K562 (cell line): ENCODE measurements around the gene C2orf69. TPM values are rescaled to one million over a fixed set of nuclear protein-coding genes. Genes with fewer than 3 reads are reported as not detected.

Experiments used
- ATAC-seq: fragments of 200-7000 bp; cut with Tn5 transposase; 3 replicates; pipeline ENCODE4 v1.9.1; 2020; ENCODE audit warnings: moderate library complexity
- BruUV-seq: library from RNA; stranded (reverse); fragments of 400-500 nt; replicated peaks from 2 replicates; lab custom pipeline; 2021; lab: Mats Ljungman, UMichigan
- CTCF ChIA-PET: fragments of 300-600 bp; formaldehyde crosslinking; extraction: SDS; loops from one replicate; lab custom pipeline; 2021; ENCODE audit warnings: low intra/inter-chr PET ratio; lab: Yijun Ruan, JAX
- POLR2A ChIA-PET: fragments of 300-600, 350-650 bp; sonication (Branson Sonifier 250); formaldehyde crosslinking; extraction: SDS; loops from one replicate; lab custom pipeline; 2021; ENCODE audit warnings: antibody characterized with exemption, inconsistent platforms; lab: Yijun Ruan, JAX
- DNase-seq, 4 experiments: peaks; one replicate each; pipeline versions ENCODE4 v3.0.0 to v3.0.0-alpha.2; 2011 to 2018; ENCODE audit warnings: low spot score in 3 of 4, mixed read lengths in 3 of 4; ENCODE audit errors: extremely low read depth in 1 of 4
- FAIRE-seq: peaks from 2 replicates; lab custom pipeline; 2011; peaks lifted over from hg19 to GRCh38; lab: Jason Lieb, UNC
- H2AFZ ChIP-seq: 2 replicates; pipeline ENCODE4 v1.6.0; 2011; ENCODE audit warnings: low read depth, low read length, control low read depth, inconsistent platforms
- H3K27ac ChIP-seq: fragments of 200-600 bp; 3 replicates; pipeline ENCODE4 v1.8.0; 2011; ENCODE audit warnings: low read depth, mild to moderate bottlenecking, control low read depth, inconsistent platforms, low read length, moderate library complexity, mixed read lengths; ENCODE audit errors: extremely low read depth
- H3K27me3 ChIP-seq, 2 experiments: fragments of 300-600 bp in 1 of 2; 2 replicates in 1 of 2; 3 replicates in 1 of 2; pipeline versions ENCODE4 v1.6.0 to v1.8.0; 2011; ENCODE audit warnings: inconsistent platforms in 2 of 2, low read length in 2 of 2, mild to moderate bottlenecking in 1 of 2, mixed read lengths in 1 of 2, moderate library complexity in 1 of 2; ENCODE audit not compliant: control insufficient read depth in 2 of 2, insufficient read depth in 2 of 2
- H3K36me3 ChIP-seq: fragments of 300-600 bp; 3 replicates; pipeline ENCODE4 v1.8.0; 2011; ENCODE audit warnings: mild to moderate bottlenecking, low read length, inconsistent platforms; ENCODE audit not compliant: control insufficient read depth, insufficient read depth
- H3K4me1 ChIP-seq, 2 experiments: fragments of 200-600 bp in 1 of 2; replicated peaks in 1 of 2; 2 replicates in 1 of 2; 3 replicates in 1 of 2; pipeline versions ENCODE4 v1.5.1 to v1.8.0; 2011; ENCODE audit warnings: inconsistent platforms in 2 of 2, low read length in 2 of 2, mild to moderate bottlenecking in 1 of 2, mixed read lengths in 1 of 2, moderate library complexity in 1 of 2; ENCODE audit not compliant: control insufficient read depth in 2 of 2, insufficient read depth in 2 of 2
- H3K4me2 ChIP-seq: 2 replicates; pipeline ENCODE4 v1.6.1; 2011; ENCODE audit warnings: low read length, control low read depth, inconsistent platforms, mixed read lengths; ENCODE audit not compliant: insufficient read depth
- H3K4me3 ChIP-seq: fragments of 200-600 bp; sonication (generic), shearing (Covaris generic); 2 replicates; pipeline ENCODE4 v1.5.1; 2016; ENCODE audit warnings: control low read depth, inconsistent platforms
- H3K79me2 ChIP-seq: fragments of 200-600 bp; 3 replicates; pipeline ENCODE4 v1.8.0; 2011; ENCODE audit warnings: low read length, inconsistent platforms; ENCODE audit not compliant: control insufficient read depth, insufficient read depth
- H3K9ac ChIP-seq, 2 experiments: 2 replicates each; pipeline versions ENCODE4 v1.6.0 to v1.6.1; 2011; ENCODE audit warnings: low read depth in 2 of 2, low read length in 2 of 2, control low read depth in 1 of 2, inconsistent platforms in 1 of 2, mild to moderate bottlenecking in 1 of 2, mixed read lengths in 1 of 2; ENCODE audit not compliant: insufficient read depth in 1 of 2
- H3K9me1 ChIP-seq: one replicate; pipeline ENCODE4 v1.6.0; 2011; ENCODE audit warnings: inconsistent platforms, mild to moderate bottlenecking, low read length, moderate library complexity; ENCODE audit not compliant: control insufficient read depth, insufficient read depth
- H3K9me3 ChIP-seq: replicated peaks from 2 replicates; pipeline ENCODE4 v1.5.1; 2011; ENCODE audit warnings: low read depth, low read length, inconsistent platforms; ENCODE audit not compliant: control insufficient read depth, insufficient read depth
- H4K20me1 ChIP-seq: replicated peaks from 2 replicates; pipeline ENCODE4 v1.6.1; 2011; ENCODE audit warnings: low read length, inconsistent platforms, mixed read lengths; ENCODE audit not compliant: control insufficient read depth, insufficient read depth
- CREB3L1 ChIP-seq: fragments of 450-650 bp; IDR thresholded peaks from 2 replicates; pipeline ENCODE4 v1.6.1; 2014; ENCODE audit warnings: low read depth, mild to moderate bottlenecking, moderate library complexity, borderline replicate concordance
- KDM4B ChIP-seq, 2 experiments: fragments of 450-650 bp in 1 of 2; sonication (generic) in 1 of 2; IDR thresholded peaks; 2 replicates each; pipeline ENCODE4 v1.6.1; 2016 to 2017; ENCODE audit warnings: borderline replicate concordance in 2 of 2, antibody characterized with exemption in 1 of 2, low read depth in 1 of 2, mild to moderate bottlenecking in 1 of 2
- MLLT1 ChIP-seq, 2 experiments: fragments of 450-650 bp; IDR thresholded peaks; 2 replicates each; pipeline ENCODE4 v1.6.1; 2016
- PHF21A ChIP-seq: fragments of 450-650 bp; IDR thresholded peaks from 2 replicates; pipeline ENCODE4 v1.6.1; 2017; ENCODE audit warnings: low read depth, borderline replicate concordance
- RBM14 ChIP-seq: fragments of 200-400 bp; formaldehyde crosslinking; IDR thresholded peaks from 2 replicates; pipeline ENCODE4 v1.6.1; 2018; ENCODE audit warnings: low read depth, mild to moderate bottlenecking, low read length, moderate library complexity, borderline replicate concordance; ENCODE audit not compliant: insufficient read depth
- RNF2 ChIP-seq: sonication (generic); IDR thresholded peaks from 2 replicates; pipeline ENCODE4 v1.6.1; 2016
- TCF7 ChIP-seq: sonication (generic); IDR thresholded peaks from 2 replicates; pipeline ENCODE4 v1.6.1; 2016; ENCODE audit warnings: antibody characterized with exemption, borderline replicate concordance
- ZHX1 ChIP-seq: fragments of 150-350 bp; conservative IDR thresholded peaks from 2 replicates; pipeline ENCODE4 v1.6.1; 2014; ENCODE audit warnings: low read length
- ZNF316 ChIP-seq: fragments of 450-650 bp; IDR thresholded peaks from 2 replicates; pipeline ENCODE4 v1.6.1; 2016
- ZNF668 ChIP-seq: fragments of 250-450 bp; sonication (Bioruptor Pico); IDR thresholded peaks from 2 replicates; pipeline ENCODE4 v1.8.0; 2022; ENCODE audit warnings: mild to moderate bottlenecking, inconsistent platforms
- ZNF764 ChIP-seq: fragments of 250-450 bp; sonication (Bioruptor Pico); IDR thresholded peaks from 2 replicates; pipeline ENCODE4 v1.4.0; 2020; ENCODE audit warnings: low read depth, mild to moderate bottlenecking, moderate library complexity
- WGBS: fragments of 100-300 bp; shearing (Covaris generic); methylation state at CpG from one replicate; pipeline ENCODE4 v1.1.6; 2016; ENCODE audit warnings: low coverage, mixed read lengths; ENCODE audit not compliant: insufficient coverage; ENCODE audit errors: missing lambda C conversion rate; 5-methylcytosine and 5-hydroxymethylcytosine counted together
- in situ Hi-C: fragments of 300-500 bp; cut with MboI; formaldehyde crosslinking; loops from 4 replicates; pipeline ENCODE4 v1.15.0; 2018; ENCODE audit warnings: inconsistent platforms, mixed read lengths
- intact Hi-C: fragments of 100-400 bp; cut with micrococcal nuclease; formaldehyde crosslinking; loops from 2 replicates; pipeline ENCODE4 v1.14.2; 2022
- polyA plus RNA-seq, 8 experiments: library from polyadenylated mRNA; depleted of rRNA in 4 of 8; stranded (reverse) in 5 of 8; unstranded in 3 of 8; fragments of >200 nt; fragmentation: Nextera tagmentation in 2 of 8; fragmentation: Illumina TruSeq in 1 of 8; extraction: Ambion mirVana in 2 of 8; extraction: Trizol in 1 of 8; gene quantifications; 2 replicates each; pipeline versions ENCODE4 v1.2.1 to v1.2.3, GENCODE V29; 2011 to 2014; ENCODE audit warnings: inconsistent platforms in 1 of 8, missing spikeins in 1 of 8
- total RNA-seq, 7 experiments: library from RNA; depleted of rRNA in 6 of 7; stranded (reverse); fragments of >200 nt in 6 of 7; fragmentation: Illumina TruSeq in 2 of 7; extraction: Trizol in 2 of 7; gene quantifications; 2 replicates each; pipeline versions ENCODE4 v1.2.1 to v1.2.3, GENCODE V29; 2011 to 2021; ENCODE audit warnings: low replicate concordance in 1 of 7

The C2orf69 gene
- total and polyA plus RNA-seq, 9 of the 15 experiments (the other 6 are each of a cell fraction or from before 2014, with no cell fraction given): 3.4 to 9.8 (median 5.7) TPM

DNA sequence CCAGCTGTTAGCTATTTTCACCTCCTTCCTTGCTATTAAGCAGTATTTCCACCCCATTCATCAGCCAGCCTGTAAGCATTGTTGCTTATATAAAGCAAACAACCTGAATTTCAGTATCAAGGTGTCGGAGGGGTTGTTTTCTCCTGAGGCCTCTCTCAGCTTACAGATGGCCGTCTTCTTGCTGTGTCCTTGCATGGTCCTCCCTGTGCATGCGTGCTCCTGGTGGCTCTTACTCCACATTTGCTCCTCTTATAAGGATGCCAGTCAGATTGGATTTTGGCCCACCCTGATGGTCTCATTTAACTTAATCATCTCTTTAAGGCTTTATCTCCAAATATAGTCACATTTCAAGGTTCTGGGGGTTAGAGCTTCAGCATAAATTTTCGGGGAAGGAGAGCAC lies 46.9 kb downstream of the C2orf69 start:
- Histone ChIP-seq H3K27ac (no peak overlapping the region), H3K9me1 (no peaks in the 10 kb centered on the region), H3K4me2 (no peak overlapping the region), H3K4me1 (peaks cover 2 to 11% of the 10 kb centered on the region in 2 experiments; a peak in 3 of 5 replicates), H3K9me3 (no peaks in the 10 kb centered on the region), H2AFZ (no peak overlapping the region), H3K9ac (no peak overlapping the region), H3K79me2 (peaks cover 65% of the 10 kb centered on the region), H3K4me3 (no peak overlapping the region), H3K36me3 (peaks cover 52% of the 10 kb centered on the region), H4K20me1 (no peaks in the 10 kb centered on the region), H3K27me3 (no peaks in the 10 kb centered on the region)
- intact Hi-C loops: no loop called here
- BruUV-seq: no TSS peak
- FAIRE-seq (no peak), ATAC-seq (no peak), DNase-seq (no peak)
- TF ChIP-seq MLLT1 (IDR thresholded peaks at IDR 0.05): no peak
- no peak for TF ChIP-seq ZHX1
- no peak for TF ChIP-seq ZNF668 (CRISPR knock-in tag)
- no peak for TF ChIP-seq RNF2
- TF ChIP-seq ZNF316: no peak
- no peak for TF ChIP-seq PHF21A
- no peak for TF ChIP-seq CREB3L1
- no peak for TF ChIP-seq TCF7
- no peak for TF ChIP-seq ZNF764 (CRISPR knock-in tag)
- TF ChIP-seq KDM4B (IDR thresholded peaks at IDR 0.05; ENCODE audit: borderline replicate concordance in 2 of 2, low read depth in 1 of 2): no peak
- TF ChIP-seq RBM14: no peak
- POLR2A ChIA-PET: no interaction called here
- in situ Hi-C loops: loop anchor here (25.0 kb wide), 1 partner anchor 1254 kb away; no protein-coding TSS in a partner anchor
- WGBS: 92% methylated on average over 3 of the region's 4 CpGs
- CTCF ChIA-PET: no interaction called here
